WTC11 (cell line): ENCODE results near the gene SH3D21. TPM values are rescaled to one million over a fixed set of nuclear protein-coding genes. Genes with fewer than 3 reads are reported as not detected.
A peak's percentile ranks its signal among the peaks of the same experiment; 100 is the strongest.

Experiments used
- ATAC-seq: fragments of 200-7000 bp; cut with Tn5 transposase; 2 replicates; pipeline ENCODE4 v1.10.0; 2021; ENCODE audit warnings: mild to moderate bottlenecking, moderate library complexity
- CTCF ChIA-PET: fragments of 300-600 bp; sonication (Branson Sonifier 250); formaldehyde crosslinking; loops from one replicate; lab custom pipeline; 2021; ENCODE audit warnings: antibody characterized with exemption; lab: Charles Lee
- POLR2A ChIA-PET: fragments of 350-600 bp; sonication (Branson Sonifier 250); formaldehyde crosslinking; loops from one replicate; lab custom pipeline; 2021; ENCODE audit warnings: antibody characterized with exemption; lab: Charles Lee
- DNase-seq: peaks from one replicate; pipeline ENCODE4 v3.0.0; 2021; ENCODE audit warnings: low spot score
- H3K27ac Mint-ChIP-seq: 2 replicates; pipeline ENCODE4 v1.8.0; 2021; ENCODE audit warnings: mixed read lengths
- H3K27me3 Mint-ChIP-seq: 2 replicates; pipeline ENCODE4 v1.8.0; 2021; ENCODE audit warnings: low read depth, mild to moderate bottlenecking, moderate library complexity, mixed read lengths
- H3K36me3 Mint-ChIP-seq: 2 replicates; pipeline ENCODE4 v1.8.0; 2021; ENCODE audit warnings: mixed read lengths
- H3K4me1 Mint-ChIP-seq: 2 replicates; pipeline ENCODE4 v1.8.0; 2022; ENCODE audit warnings: mixed read lengths
- H3K4me3 Mint-ChIP-seq: 2 replicates; pipeline ENCODE4 v1.8.0; 2021; ENCODE audit warnings: mild to moderate bottlenecking, moderate library complexity, mixed read lengths
- H3K9me3 Mint-ChIP-seq: 2 replicates; pipeline ENCODE4 v1.8.0; 2021; ENCODE audit warnings: mixed read lengths
- CREM ChIP-seq: sonication (generic); formaldehyde crosslinking; IDR thresholded peaks from 2 replicates; pipeline ENCODE4 v1.8.1; 2022; ENCODE audit warnings: mild to moderate bottlenecking, missing genetic modification reagents, moderate library complexity
- KAT7 ChIP-seq: sonication (generic); formaldehyde crosslinking; IDR thresholded peaks from 2 replicates; pipeline ENCODE4 v1.8.1; 2023; ENCODE audit warnings: missing genetic modification reagents, mild to moderate bottlenecking, borderline replicate concordance
- RORB ChIP-seq: fragments of 250-450 bp; sonication (Bioruptor Pico); IDR thresholded peaks from 2 replicates; pipeline ENCODE4 v1.9.0; 2021; ENCODE audit warnings: mild to moderate bottlenecking
- ZNF232 ChIP-seq: sonication (generic); formaldehyde crosslinking; IDR thresholded peaks from 2 replicates; pipeline ENCODE4 v1.8.0; 2022; ENCODE audit warnings: mild to moderate bottlenecking, missing genetic modification reagents
- ZNF263 ChIP-seq: sonication (generic); formaldehyde crosslinking; IDR thresholded peaks from 2 replicates; pipeline ENCODE4 v1.8.1; 2022; ENCODE audit warnings: low read depth, mild to moderate bottlenecking, moderate library complexity, missing genetic modification reagents
- total RNA-seq: library from RNA; stranded (reverse); gene quantifications from 3 replicates; pipeline ENCODE4 v1.2.3, GENCODE V29; 2021
- TF ChIP-seq, protein P1 (sequence below): sonication (generic); formaldehyde crosslinking; IDR thresholded peaks from 2 replicates; pipeline ENCODE4 v1.8.0; 2022; ENCODE audit warnings: mild to moderate bottlenecking, missing genetic modification reagents
- TF ChIP-seq, protein P2 (sequence below): sonication (generic); formaldehyde crosslinking; IDR thresholded peaks from 2 replicates; pipeline ENCODE4 v1.8.0; 2023; ENCODE audit warnings: missing genetic modification reagents, mild to moderate bottlenecking, borderline replicate concordance
- TF ChIP-seq, protein P3 (sequence below): fragments of 250-450 bp; sonication (Bioruptor Pico); IDR thresholded peaks from 2 replicates; pipeline ENCODE4 v1.9.0; 2021; ENCODE audit warnings: mild to moderate bottlenecking
- TF ChIP-seq, protein P4 (sequence below): sonication (generic); formaldehyde crosslinking; IDR thresholded peaks from 2 replicates; pipeline ENCODE4 v1.8.1; 2023; ENCODE audit warnings: mild to moderate bottlenecking, missing genetic modification reagents
- TF ChIP-seq, protein P5 (sequence below): sonication (generic); formaldehyde crosslinking; IDR thresholded peaks from 2 replicates; pipeline ENCODE4 v1.8.1; 2022; ENCODE audit warnings: mild to moderate bottlenecking, missing genetic modification reagents, moderate library complexity, borderline replicate concordance

Gene SH3D21
- total RNA-seq, 1 experiment from 2014 or later = 22.1 TPM

DNA sequence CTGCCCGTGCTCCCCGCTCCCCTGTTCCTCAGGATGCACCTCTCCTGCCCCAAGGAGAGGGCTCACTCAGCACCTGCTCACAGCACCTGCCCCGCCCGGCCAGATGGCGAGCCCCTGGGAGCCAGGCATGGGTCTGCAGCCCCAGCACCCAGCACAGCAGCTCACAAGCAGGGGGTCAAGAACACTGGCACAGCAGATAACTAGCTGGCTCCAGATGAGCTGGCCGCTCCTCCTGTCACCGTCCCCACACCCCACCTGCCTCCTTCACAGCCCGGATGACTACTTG lies 38.2 kb downstream of the SH3D21 start:
- ChIA-PET CTCF (interaction anchor here (0.6 to 6.0 kb wide), 4 partner anchors 16 to 740 kb away, joined by 3 to 76 read pairs (median 4); no protein-coding TSS in a partner anchor), POLR2A (no interaction called here)
- no peak for ATAC-seq
- TF ChIP-seq ZNF263 (CRISPR knock-in tag) = no peak
- TF ChIP-seq, protein P1, sequence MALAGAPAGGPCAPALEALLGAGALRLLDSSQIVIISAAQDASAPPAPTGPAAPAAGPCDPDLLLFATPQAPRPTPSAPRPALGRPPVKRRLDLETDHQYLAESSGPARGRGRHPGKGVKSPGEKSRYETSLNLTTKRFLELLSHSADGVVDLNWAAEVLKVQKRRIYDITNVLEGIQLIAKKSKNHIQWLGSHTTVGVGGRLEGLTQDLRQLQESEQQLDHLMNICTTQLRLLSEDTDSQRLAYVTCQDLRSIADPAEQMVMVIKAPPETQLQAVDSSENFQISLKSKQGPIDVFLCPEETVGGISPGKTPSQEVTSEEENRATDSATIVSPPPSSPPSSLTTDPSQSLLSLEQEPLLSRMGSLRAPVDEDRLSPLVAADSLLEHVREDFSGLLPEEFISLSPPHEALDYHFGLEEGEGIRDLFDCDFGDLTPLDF = no peak
- Mint-ChIP-seq H3K4me3 (no peak overlapping the region), H3K27me3 (no peaks in the 10 kb centered on the region), H3K9me3 (no peaks in the 10 kb centered on the region), H3K27ac (peak overlapping the region; percentile 28; the same call in 1 of the 2 replicates), H3K36me3 (peaks cover 19% of the 10 kb centered on the region), H3K4me1 (no peaks in the 10 kb centered on the region)
- DNase-seq = no peak

DNA sequence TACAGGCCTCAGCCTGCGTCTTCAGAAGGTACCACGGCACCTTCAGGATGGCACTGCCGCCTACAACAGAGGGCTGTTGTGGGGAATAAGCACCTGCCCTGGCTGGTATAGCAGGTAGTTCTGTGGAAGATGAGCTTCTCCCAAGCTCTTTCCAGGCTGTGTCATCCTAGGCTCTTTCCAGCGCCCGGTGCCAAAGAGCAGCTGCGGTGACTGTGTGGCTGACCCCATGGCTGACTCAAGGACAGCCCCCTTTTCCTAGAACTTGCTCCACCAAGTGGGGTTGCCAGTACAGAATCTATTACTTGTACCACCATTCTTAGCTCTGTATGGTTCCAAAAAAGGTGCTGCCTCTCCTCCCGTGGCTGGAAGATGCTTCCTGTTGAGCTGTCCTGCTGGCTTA lies 39.2 kb downstream of the SH3D21 start:
- peaks cover 19% of the 10 kb centered on the region for H3K36me3 Mint-ChIP-seq
- ChIA-PET CTCF (interaction anchor here (0.9 to 6.0 kb wide), 4 partner anchors 22 to 210 kb away, joined by 3 to 76 read pairs (median 4); no protein-coding TSS in a partner anchor), POLR2A (no interaction called here)
- ATAC-seq (no peak), DNase-seq (no peak)
- no peaks in the 10 kb centered on the region for H3K9me3 Mint-ChIP-seq
- H3K27me3 Mint-ChIP-seq = no peaks in the 10 kb centered on the region
- no peaks in the 10 kb centered on the region for H3K4me1 Mint-ChIP-seq
- no peak overlapping the region for H3K27ac Mint-ChIP-seq
- TF ChIP-seq, protein P2, sequence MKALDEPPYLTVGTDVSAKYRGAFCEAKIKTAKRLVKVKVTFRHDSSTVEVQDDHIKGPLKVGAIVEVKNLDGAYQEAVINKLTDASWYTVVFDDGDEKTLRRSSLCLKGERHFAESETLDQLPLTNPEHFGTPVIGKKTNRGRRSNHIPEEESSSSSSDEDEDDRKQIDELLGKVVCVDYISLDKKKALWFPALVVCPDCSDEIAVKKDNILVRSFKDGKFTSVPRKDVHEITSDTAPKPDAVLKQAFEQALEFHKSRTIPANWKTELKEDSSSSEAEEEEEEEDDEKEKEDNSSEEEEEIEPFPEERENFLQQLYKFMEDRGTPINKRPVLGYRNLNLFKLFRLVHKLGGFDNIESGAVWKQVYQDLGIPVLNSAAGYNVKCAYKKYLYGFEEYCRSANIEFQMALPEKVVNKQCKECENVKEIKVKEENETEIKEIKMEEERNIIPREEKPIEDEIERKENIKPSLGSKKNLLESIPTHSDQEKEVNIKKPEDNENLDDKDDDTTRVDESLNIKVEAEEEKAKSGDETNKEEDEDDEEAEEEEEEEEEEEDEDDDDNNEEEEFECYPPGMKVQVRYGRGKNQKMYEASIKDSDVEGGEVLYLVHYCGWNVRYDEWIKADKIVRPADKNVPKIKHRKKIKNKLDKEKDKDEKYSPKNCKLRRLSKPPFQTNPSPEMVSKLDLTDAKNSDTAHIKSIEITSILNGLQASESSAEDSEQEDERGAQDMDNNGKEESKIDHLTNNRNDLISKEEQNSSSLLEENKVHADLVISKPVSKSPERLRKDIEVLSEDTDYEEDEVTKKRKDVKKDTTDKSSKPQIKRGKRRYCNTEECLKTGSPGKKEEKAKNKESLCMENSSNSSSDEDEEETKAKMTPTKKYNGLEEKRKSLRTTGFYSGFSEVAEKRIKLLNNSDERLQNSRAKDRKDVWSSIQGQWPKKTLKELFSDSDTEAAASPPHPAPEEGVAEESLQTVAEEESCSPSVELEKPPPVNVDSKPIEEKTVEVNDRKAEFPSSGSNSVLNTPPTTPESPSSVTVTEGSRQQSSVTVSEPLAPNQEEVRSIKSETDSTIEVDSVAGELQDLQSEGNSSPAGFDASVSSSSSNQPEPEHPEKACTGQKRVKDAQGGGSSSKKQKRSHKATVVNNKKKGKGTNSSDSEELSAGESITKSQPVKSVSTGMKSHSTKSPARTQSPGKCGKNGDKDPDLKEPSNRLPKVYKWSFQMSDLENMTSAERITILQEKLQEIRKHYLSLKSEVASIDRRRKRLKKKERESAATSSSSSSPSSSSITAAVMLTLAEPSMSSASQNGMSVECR (CRISPR knock-in tag) = no peak
- TF ChIP-seq, protein P3, sequence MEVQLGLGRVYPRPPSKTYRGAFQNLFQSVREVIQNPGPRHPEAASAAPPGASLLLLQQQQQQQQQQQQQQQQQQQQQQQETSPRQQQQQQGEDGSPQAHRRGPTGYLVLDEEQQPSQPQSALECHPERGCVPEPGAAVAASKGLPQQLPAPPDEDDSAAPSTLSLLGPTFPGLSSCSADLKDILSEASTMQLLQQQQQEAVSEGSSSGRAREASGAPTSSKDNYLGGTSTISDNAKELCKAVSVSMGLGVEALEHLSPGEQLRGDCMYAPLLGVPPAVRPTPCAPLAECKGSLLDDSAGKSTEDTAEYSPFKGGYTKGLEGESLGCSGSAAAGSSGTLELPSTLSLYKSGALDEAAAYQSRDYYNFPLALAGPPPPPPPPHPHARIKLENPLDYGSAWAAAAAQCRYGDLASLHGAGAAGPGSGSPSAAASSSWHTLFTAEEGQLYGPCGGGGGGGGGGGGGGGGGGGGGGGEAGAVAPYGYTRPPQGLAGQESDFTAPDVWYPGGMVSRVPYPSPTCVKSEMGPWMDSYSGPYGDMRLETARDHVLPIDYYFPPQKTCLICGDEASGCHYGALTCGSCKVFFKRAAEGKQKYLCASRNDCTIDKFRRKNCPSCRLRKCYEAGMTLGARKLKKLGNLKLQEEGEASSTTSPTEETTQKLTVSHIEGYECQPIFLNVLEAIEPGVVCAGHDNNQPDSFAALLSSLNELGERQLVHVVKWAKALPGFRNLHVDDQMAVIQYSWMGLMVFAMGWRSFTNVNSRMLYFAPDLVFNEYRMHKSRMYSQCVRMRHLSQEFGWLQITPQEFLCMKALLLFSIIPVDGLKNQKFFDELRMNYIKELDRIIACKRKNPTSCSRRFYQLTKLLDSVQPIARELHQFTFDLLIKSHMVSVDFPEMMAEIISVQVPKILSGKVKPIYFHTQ = no peak
- TF ChIP-seq, protein P4, sequence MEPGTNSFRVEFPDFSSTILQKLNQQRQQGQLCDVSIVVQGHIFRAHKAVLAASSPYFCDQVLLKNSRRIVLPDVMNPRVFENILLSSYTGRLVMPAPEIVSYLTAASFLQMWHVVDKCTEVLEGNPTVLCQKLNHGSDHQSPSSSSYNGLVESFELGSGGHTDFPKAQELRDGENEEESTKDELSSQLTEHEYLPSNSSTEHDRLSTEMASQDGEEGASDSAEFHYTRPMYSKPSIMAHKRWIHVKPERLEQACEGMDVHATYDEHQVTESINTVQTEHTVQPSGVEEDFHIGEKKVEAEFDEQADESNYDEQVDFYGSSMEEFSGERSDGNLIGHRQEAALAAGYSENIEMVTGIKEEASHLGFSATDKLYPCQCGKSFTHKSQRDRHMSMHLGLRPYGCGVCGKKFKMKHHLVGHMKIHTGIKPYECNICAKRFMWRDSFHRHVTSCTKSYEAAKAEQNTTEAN (CRISPR knock-in tag) = no peak
- no peak for TF ChIP-seq KAT7 (CRISPR knock-in tag)
- TF ChIP-seq, protein P1 = no peak
- TF ChIP-seq ZNF232 = no peak
- TF ChIP-seq RORB (CRISPR knock-in tag) = no peak
- TF ChIP-seq, protein P5, sequence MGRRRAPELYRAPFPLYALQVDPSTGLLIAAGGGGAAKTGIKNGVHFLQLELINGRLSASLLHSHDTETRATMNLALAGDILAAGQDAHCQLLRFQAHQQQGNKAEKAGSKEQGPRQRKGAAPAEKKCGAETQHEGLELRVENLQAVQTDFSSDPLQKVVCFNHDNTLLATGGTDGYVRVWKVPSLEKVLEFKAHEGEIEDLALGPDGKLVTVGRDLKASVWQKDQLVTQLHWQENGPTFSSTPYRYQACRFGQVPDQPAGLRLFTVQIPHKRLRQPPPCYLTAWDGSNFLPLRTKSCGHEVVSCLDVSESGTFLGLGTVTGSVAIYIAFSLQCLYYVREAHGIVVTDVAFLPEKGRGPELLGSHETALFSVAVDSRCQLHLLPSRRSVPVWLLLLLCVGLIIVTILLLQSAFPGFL (CRISPR knock-in tag) = no peak
- no peak for TF ChIP-seq CREM (CRISPR knock-in tag)
- H3K4me3 Mint-ChIP-seq = no peak overlapping the region
